ENCODE measurements around the gene THOC3. TPM values are rescaled to one million over a fixed set of nuclear protein-coding genes. Genes with fewer than 3 reads are reported as not detected.
A peak's percentile ranks its signal among the peaks of the same experiment; 100 is the strongest.
"Not testable (repeated sequence)": the region's sequence is repeated elsewhere in the genome, so short reads cannot be mapped to it uniquely, and the experiment has no call there.

Gene THOC3, protein sequence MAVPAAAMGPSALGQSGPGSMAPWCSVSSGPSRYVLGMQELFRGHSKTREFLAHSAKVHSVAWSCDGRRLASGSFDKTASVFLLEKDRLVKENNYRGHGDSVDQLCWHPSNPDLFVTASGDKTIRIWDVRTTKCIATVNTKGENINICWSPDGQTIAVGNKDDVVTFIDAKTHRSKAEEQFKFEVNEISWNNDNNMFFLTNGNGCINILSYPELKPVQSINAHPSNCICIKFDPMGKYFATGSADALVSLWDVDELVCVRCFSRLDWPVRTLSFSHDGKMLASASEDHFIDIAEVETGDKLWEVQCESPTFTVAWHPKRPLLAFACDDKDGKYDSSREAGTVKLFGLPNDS
- polyA plus RNA-seq (ENCODE audit: insufficient read length), result 19.9 TPM

DNA sequence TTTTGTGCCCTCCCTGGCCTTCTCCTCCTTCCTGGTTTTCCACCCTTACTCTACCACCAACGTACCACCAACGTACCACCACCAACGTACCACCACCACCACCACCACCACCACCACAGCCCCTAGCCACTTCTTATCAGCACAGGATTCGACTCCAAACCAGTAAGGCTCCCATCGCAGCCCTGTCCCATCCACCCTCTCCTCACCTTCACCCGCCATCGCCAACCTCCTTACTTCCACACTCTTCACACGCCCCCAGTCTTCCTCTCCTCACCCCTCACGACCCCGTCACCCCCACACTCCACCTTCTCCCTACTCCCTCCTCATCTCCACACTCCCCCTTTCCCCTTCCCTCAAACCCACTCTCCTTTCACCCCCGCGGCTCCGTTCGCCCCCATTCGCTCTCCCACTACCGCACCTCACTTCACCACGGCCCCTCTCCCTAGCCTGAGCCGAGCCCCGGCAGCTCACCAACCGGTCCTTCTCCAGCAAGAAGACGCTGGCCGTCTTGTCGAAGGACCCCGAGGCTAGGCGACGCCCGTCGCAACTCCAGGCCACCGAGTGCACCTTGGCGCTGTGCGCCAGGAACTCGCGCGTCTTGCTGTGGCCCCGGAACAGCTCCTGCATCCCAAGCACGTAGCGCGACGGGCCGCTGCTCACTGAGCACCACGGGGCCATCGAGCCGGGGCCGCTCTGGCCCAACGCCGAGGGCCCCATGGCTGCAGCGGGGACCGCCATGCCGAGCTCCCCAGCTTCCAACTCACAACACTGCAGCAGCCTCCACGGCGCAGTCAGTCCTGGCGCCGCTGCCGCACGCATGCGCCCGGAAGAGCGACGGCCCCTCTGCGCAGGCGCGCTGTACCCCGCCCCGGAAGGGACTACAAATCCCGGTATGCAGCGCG, at the start of gene THOC3:
THOC3 (minus strand) TSS at position 845 of the 902 bp plus-strand sequence; CDS start at position 738, 107 bp downstream.
- peak; percentile 45 for DNase-seq (ENCODE audit: low read depth)

DNA sequence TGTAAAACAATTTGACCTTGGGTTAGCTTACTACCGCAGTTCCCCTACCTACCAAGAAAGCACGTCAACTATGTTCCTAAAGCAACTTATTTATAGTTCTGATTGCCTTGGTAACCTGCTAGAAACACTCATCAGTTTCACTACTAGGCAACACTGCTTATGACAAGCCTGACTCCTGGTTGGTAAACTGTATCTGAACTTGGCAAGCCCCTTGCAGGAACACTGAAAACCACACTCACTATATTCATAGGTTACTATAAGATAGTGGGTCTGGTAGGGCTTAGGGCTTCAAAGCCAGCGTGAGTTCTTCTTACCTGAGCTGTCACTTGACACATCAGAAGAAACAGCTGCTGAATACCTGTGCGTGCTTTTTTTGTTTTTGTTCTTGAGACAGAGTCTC, 49.2 kb upstream of the THOC3 start:
- DNase-seq (ENCODE audit: low read depth), result not testable (repeated sequence)

DNA sequence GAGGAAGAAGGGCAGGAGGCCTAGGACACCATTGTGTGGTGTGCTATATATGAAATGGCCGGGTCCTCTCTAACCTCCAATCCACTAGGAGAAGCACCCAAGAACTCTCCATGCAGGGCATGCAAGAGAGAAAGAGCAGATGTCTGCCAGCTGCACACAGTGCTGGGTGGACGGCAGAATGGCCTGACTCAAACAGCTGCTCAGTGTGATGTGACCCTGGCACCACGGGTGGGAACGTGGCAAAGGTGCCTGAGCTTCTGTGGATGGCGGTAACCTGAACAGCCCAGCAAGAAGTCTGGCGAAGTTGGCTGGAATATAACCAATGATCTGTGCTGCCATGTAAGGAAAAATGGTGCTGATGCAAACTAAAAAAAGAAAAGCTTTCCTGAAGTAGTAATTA, 46.2 kb upstream of the THOC3 start:
- DNase-seq (ENCODE audit: low read depth), result not testable (repeated sequence)

DNA sequence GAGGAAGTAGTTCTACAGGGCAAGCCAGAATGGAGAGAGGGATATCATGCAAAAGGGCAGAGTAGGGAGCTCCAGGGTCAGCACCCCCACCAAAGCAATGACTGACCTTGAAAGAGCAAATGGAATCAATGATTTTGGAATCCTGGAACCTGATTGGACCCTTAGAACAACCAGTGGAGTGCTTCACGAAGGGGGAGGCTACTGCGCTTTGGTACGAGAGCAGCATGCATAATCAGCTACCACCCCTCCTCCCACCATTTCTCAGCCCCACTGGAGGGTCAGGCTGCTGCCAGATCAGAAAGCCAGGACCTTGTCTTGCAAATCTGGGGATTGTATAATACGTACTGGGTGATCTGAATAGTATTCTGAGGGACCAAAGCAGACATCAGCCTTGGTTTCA, 43.0 kb upstream of the THOC3 start:
- DNase-seq (ENCODE audit: low read depth), result not testable (repeated sequence)

DNA sequence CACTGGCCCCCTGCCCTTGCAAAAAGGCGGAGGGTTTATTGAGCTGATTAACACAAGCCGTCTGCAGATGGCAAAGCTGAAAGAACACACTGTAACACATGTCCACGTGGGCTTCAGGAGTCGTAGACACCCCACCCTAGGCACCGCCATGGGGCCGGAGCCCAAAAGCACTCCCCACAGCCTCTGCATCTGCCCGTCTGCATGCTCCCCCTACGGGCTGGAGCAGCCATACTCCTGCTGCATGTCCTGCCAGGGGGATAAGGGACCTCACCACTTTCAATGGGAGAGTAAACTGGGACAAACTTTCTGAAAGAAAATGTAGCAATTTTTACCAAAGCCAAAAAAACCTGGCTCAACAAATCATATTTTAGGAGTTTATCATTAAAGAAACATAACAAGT, 42.1 kb upstream of the THOC3 start:
- DNase-seq (ENCODE audit: low read depth), result not testable (repeated sequence)

DNA sequence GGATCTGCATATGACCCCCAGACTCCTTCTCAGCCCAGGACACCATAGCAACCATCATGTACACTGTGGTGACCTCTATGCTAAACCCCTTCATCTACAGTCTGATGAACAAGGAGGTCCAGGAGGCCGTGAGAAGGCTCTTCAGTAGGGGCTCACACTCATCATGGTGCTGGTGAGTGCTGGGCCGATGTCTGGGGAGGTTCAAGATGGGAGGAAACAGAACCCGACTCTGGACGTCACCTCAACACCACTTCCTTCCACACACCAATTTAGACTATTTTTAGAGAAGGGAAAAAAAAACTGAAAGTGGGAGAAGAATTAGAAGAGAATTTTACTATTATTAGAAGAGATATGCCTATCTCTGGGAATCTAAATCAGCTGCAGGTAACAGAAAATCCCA, 39.1 kb upstream of the THOC3 start:
- not testable (repeated sequence) for DNase-seq (ENCODE audit: low read depth)

DNA sequence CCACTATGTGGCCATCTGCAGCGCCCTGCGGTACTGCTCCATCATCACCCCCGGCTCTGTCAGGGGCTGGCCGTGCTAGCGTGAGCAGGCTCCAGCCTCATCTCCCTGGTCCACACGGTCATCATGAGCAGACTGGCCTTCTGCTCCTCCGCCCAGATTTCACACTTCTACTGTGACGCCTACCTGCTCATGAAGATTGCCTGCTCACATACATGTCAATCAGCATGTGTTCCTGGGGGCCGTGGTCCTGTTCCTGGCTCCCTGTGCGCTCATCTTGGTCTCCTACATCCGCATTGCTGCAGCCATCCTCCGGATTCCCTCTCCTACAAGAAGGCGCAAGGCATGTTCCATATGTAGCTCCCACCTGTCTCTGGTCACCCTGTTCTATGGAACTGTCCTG, 38.7 kb upstream of the THOC3 start:
- not testable (repeated sequence) for DNase-seq (ENCODE audit: low read depth)

DNA sequence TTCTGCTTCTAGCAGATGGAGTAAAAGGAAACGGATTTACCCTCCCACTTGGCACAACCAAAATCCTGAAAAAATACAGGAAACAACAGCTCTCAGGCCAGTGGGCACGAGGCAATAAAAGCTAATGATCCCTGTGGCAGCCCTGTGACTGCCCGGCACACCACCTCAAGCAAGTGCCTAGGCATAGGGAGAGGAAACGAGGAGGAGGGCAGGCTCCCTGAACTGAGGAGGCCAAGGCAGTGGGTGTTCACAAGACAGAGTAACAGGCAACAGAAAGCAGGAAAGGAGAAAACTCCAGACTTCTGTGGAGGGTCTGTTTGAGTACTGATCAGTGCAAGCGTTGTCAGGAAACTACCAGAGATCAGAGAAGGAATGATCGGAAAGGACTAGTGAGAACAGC, 29.9 kb upstream of the THOC3 start:
- DNase-seq (ENCODE audit: low read depth), result not testable (repeated sequence)

DNA sequence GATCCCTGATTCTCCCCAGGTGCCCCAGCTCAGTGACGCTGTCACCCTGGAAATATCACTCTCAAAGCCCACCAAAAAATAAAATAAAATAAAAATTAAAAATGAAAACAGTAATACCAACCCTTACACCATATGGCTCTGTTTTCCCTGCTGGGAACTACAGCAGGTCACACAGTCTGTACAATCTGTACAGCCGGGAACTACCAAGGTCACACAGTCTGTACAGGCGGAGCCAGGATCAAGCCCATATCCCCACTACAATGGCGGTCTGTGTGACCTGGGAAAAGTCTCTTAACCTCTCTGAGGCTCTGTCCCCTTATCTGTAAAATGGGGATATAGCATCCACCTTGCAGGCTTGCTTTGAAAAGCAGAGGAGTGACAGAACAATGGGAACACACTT, 29.4 kb upstream of the THOC3 start:
- not testable (repeated sequence) for DNase-seq (ENCODE audit: low read depth)

DNA sequence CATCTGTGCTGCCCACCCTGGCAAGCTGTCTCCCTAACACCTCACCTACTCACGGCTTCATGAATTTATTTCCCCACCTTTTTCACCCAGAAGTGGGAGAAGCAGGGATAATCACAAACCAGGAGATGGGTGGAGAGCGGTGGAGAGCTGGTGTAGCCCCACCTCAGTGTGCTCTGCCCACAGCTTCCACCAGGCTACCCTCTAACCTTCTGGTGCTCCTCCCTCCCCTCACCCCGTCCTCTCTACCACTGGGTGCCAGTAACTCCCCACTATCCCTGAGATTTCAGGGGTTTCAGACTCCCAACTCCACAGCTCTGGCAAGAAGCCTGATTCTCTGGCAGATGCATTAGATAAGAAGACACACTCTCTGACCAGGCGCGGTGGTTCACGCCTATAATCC, 28.7 kb upstream of the THOC3 start:
- not testable (repeated sequence) for DNase-seq (ENCODE audit: low read depth)

DNA sequence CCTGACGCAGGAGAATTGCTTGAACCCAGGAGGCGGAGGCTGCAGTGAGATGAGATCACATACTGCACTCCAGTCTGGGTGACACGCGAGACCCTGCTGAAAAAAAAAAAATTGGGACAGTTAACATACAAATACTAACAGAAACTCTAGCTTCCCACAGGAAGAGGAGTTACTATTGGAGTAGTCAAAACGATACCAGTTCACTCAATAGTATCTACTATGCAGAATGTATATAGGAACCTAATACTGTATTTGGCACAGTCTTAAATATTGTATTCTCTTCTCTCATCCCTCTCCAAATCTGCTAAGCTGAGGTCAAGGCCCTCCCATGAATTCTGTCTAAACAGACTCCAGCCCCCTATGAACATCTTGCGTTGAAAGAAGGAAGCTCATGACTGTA, 27.4 kb upstream of the THOC3 start:
- DNase-seq (ENCODE audit: low read depth), result not testable (repeated sequence)

DNA sequence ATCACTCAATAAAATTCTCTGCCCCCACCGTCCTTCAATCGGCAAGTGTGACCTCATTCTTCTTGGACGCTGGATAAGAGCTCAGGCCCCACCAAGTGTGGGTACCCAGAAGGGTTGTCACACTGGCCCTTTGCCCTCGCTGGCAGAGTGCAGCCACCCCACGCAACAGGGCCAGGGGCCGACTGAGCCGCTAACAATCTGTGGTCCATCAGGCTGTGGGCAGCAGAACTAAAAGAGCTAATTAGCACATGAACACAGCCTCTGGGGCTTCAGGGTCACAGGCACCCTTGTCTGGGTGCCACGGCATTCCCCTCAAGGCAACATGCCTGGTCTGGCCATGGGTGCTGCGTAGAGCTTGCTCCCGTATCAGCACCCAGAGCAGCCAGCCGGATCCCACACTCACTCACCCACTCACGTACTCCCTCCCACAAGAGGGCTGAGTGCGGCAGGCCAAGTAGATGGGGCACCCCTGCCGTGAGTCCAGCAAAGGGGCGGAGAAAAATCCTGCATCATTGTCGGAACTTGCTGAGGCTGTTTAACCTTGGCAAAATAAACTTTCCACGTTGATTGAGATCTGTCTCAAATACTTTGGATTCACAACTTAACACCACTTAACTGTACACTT, 11.4 kb upstream of the THOC3 start:
- DNase-seq (ENCODE audit: low read depth), result not testable (repeated sequence)

DNA sequence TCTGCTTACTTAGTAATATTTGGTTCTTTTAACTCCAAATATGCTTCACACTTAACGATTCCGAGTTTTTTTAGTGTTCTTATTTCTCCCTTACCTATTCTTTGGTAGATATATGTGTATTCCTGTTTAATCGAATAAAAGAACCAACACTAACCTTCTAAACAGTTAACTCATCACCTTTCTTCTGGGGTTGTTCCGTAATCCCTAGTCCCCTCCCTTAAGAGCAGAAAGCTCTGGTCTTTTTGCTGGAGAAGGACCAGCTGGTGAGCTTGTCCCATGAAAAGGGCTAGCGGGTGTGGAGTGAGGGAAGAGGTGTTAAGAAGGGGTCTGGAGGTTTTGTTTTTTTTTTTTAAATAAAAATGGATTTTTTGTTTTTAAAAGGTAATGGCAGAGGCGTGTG, 266 bp upstream of the THOC3 start:
- DNase-seq (ENCODE audit: low read depth), result not testable (repeated sequence)

DNA sequence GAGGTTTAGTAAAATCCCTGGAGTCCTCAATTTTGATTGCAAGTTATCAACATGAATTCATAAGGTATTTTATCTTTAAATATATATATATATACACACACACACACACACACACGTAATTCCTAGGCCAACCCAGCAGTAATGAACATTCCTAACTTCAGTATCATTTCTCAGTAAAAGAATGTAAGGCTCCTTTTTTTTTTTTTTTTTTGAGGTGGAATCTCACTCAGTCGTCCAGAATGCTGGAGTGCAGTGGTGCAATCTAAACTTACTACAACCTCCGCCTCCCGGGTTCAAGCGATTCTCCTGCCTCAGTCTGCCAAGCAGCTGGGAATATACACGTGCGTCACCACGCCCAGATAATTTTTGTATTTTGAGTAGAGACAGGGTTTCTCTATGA, 5.8 kb downstream of the THOC3 start:
- DNase-seq (ENCODE audit: low read depth), result not testable (repeated sequence)

DNA sequence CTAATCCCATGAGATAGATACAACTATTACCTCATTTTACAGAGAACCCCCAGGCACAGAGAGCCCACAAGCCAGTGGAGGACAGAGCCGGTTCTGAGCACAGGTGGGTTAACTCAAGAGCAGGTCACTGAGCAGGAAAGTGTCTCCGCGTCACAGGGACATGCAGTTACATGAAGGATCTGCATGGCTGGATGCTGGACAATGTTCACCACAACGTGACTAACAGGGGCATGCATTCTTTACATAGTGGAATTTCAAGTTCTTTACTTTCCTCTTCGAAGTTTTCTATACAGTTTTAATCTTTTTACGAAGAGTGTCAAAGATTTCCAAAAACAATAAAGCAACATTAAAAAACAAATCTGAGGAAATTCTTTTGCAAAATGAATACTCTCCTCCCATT, 7.9 kb downstream of the THOC3 start:
- not testable (repeated sequence) for DNase-seq (ENCODE audit: low read depth)

DNA sequence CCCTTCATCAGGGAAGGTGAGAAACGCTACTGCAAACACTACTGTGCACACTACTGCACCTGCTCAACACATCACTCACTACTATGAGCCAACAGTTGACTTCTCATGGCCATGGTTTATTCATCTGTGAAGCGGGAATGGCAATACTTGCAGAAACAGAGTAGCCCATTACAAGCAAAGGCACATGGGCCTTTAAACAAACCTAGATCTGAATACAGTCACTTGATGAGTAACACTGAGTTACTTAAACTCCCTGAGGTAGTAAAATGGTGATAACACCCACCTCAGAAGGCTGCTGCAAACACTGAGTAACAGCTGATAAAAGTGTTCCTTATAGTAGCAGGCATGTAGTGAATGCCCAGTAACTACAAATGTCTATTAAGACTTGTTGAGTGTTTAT, 9.6 kb downstream of the THOC3 start:
- not testable (repeated sequence) for DNase-seq (ENCODE audit: low read depth)

DNA sequence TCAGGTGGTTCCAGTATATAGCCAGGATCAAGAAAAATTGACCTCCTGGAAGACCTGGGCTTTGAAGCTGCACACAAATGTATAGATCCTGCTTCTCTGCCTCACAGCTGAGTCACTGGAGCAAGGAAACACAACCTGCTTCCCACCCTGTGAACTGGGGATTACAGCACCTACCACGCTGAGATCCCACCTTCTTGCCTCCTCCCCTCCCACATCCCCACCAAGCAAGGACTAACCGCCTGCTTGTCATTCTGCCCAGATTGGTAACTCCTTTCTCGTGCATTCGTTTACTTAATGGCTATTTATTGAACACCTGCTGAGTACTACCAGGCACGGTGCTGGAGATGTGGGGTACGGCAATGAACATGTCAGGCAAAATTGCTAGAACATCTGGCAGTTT, 14.0 kb downstream of the THOC3 start:
- DNase-seq (ENCODE audit: low read depth), result not testable (repeated sequence)

DNA sequence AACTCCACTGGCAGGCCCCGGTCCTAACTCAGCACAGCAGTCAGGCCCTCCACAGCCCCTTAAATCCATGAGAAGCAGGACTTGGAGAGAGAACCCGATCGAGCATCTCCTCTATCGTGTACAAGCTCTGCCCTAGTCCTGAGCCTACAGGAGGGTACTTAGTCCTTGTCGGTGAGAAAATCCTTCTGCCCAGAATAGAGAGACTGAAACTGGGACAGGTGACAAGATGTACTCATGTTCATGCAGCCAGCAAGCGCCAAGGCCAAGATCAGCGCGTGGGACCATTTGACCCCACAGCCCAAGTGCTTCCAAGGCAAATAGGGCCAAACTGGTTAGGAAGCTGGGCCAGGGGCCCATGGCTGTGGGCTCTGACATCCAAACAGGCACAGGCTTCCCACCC, 15.3 kb downstream of the THOC3 start:
- not testable (repeated sequence) for DNase-seq (ENCODE audit: low read depth)

DNA sequence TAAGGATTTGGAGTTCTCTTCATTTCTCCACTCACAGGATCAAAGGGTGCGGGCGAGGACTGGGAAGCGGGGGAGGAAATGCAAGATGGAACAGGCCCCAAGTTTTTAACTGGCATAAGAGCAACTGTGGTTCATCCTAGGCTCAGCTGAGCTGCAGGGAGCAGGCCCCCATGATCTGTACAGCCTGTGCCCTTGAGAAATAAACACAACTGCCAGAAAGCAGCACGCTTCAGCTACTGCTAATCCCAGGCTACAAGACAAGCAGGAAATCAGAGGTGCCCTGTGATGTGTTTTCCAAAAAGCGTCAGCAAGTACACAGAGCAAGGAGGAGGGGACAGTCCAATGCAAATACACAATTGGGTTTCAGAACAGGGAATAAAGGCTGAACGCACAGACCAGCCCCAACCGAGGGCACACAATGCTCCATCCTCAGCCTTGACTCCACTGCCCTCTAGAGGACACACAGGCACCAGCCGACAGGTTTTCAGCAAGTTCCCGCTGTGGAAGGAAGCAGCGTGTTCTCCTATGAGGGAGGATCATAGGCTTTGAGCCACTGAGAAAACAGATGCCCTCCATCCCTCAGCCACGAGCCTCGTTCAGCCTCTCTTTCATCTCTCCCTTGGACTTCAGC, 16.7 kb downstream of the THOC3 start:
- not testable (repeated sequence) for DNase-seq (ENCODE audit: low read depth)

DNA sequence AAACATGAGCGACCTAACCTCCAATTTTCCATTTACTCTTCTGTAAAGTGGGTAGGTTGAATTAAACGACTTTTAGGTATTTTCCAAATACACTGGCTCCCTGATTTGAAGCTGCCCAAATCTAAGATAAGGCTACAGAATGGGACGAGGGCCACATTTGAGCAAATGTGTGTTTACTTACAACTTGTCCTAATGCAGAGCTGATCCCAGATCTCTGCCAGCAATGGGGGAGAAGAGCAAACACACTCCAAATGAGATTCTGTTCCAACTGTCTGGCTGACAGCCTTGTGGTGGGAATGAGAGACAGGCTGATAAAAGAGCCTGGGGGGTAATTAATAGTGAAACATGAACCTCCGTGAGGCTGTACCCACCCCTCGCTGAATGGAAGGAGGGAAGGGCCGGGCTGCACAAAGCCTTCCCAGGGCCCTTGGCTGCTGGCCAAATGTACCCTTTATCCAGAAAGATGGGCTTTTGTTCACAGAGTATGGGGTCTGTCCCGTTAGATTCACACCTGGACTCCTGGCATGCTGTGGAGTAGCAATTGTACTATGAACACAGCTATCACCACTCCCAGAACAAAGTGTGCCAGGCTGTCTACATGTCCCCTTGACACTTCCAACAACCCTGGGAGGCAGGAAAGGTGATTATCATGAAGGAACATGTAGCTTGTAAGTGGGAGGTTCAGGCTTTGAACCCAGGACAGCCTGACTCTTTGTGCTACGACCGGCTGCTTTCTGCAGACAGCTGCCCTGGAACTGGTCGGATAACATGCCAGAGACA, 19.6 kb downstream of the THOC3 start:
- DNase-seq (ENCODE audit: low read depth), result not testable (repeated sequence)

DNA sequence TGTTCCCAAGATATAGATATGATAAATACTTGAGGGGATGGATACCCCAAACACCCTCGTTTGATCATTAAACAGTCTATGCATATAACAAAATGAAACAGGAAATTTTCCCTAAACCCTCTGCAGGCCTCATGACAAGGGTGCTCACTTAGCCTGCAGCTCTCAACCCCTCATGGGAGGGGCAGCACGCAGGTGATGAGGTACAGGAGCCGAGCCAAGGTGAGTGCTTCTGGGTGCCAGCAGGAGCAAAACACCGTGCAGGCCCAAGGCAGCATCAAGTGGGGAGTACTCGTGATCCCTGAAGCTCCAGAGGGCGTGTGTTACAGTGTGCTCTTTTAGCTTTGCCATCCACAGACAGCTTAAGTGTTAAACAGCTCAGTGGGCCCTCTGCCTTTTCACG, 24.9 kb downstream of the THOC3 start:
- DNase-seq (ENCODE audit: low read depth), result not testable (repeated sequence)

Measured in forelimb muscle (tissue), 1 donor.